ENCODE data around the gene GLE1.

The GLE1 gene

DNA sequence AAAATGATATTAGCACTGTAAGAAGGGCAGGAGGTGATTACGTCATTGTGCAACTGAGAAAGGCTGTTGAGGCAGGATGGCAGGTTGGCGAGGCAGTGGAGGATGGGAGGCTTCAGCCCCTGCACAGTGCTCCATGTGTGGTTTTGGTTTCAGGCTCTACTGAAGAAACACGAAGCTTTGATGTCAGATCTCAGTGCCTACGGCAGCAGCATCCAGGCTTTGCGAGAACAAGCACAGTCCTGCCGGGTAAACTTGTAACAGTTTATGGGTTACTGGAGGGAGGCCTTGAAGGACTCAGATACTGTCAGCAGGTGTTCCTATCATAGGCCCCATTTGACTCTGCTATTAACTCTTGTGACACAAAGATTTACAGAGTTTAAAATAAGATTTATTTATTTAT, 82.9 kb downstream of the GLE1 start:
- no peaks in the 10 kb centered on the region for H3K9me2 ChIP-seq (replicated peaks; ENCODE audit: low read depth, low read length)
- no peak for TF ChIP-seq EZH2phosphoT487 (IDR thresholded peaks at IDR 0.05; ENCODE audit: borderline replicate concordance)
- TF ChIP-seq, protein P1, sequence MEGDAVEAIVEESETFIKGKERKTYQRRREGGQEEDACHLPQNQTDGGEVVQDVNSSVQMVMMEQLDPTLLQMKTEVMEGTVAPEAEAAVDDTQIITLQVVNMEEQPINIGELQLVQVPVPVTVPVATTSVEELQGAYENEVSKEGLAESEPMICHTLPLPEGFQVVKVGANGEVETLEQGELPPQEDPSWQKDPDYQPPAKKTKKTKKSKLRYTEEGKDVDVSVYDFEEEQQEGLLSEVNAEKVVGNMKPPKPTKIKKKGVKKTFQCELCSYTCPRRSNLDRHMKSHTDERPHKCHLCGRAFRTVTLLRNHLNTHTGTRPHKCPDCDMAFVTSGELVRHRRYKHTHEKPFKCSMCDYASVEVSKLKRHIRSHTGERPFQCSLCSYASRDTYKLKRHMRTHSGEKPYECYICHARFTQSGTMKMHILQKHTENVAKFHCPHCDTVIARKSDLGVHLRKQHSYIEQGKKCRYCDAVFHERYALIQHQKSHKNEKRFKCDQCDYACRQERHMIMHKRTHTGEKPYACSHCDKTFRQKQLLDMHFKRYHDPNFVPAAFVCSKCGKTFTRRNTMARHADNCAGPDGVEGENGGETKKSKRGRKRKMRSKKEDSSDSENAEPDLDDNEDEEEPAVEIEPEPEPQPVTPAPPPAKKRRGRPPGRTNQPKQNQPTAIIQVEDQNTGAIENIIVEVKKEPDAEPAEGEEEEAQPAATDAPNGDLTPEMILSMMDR (conservative IDR thresholded peaks at IDR 0.05; ENCODE audit: low read length), result no peak
- no peaks in the 10 kb centered on the region for H3K79me2 ChIP-seq (ENCODE audit: insufficient read depth, low read length)
- peaks cover 77% of the 10 kb centered on the region for H3K36me3 ChIP-seq (ENCODE audit: insufficient read depth, low read length)
- H3K9me3 ChIP-seq (ENCODE audit: insufficient read depth, low read depth, low read length), result no peaks in the 10 kb centered on the region
- no peaks in the 10 kb centered on the region for H3K27me3 ChIP-seq (ENCODE audit: insufficient read depth, low read length, poor library complexity, severe bottlenecking)
- no peaks in the 10 kb centered on the region for H3K4me1 ChIP-seq (ENCODE audit: insufficient read depth, low read length, poor library complexity, severe bottlenecking)
- no peak overlapping the region for H2AFZ ChIP-seq (ENCODE audit: low read length)
- no peak overlapping the region for H3K4me2 ChIP-seq (ENCODE audit: low read depth, low read length, poor library complexity, severe bottlenecking)
- no peak overlapping the region for H3K4me3 ChIP-seq (ENCODE audit: low read length, poor library complexity, severe bottlenecking)
- no peaks in the 10 kb centered on the region for H3F3A ChIP-seq (ENCODE audit: low read depth)
- no peak overlapping the region for H3K9ac ChIP-seq (ENCODE audit: low read depth, low read length, poor library complexity, severe bottlenecking)
- no peaks in the 10 kb centered on the region for H4K20me1 ChIP-seq (ENCODE audit: insufficient read depth, low read length, poor library complexity, severe bottlenecking)

DNA sequence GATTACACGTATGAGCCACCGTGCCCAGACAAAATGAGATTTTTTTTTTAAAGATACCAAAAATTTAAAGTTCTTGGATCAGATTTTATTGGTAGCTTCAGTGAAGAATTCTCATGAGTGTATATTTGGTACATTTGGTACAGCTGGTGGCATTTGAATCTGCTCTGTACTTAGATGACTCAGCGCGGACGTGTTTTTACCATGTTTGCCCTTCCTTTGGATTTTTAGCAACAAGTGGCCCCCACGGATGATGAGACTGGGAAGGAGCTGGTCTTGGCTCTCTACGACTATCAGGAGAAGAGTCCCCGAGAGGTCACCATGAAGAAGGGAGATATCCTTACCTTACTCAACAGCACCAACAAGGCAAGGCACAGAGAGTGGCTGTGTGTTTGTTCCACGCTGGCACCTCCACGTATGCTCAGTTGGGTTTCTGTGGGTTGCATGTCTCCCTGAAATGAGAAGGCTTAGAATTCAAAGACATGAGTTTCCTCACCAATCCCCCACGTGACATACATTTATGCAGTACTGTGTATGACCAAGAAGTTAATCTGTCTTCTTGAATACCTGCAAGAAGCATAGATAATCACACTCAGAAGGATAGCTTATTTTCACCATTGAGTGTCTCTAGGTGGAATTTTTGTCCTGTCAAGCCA, 84.2 kb downstream of the GLE1 start:
- H3K4me3 ChIP-seq (ENCODE audit: low read length, poor library complexity, severe bottlenecking), result no peak overlapping the region
- no peaks in the 10 kb centered on the region for H3K79me2 ChIP-seq (ENCODE audit: insufficient read depth, low read length)
- peaks cover 77% of the 10 kb centered on the region for H3K36me3 ChIP-seq (ENCODE audit: insufficient read depth, low read length)
- H3K9me3 ChIP-seq (ENCODE audit: insufficient read depth, low read depth, low read length), result no peaks in the 10 kb centered on the region
- H2AFZ ChIP-seq (ENCODE audit: low read length), result no peak overlapping the region
- no peak overlapping the region for H3K9ac ChIP-seq (ENCODE audit: low read depth, low read length, poor library complexity, severe bottlenecking)
- no peak overlapping the region for H3K4me2 ChIP-seq (ENCODE audit: low read depth, low read length, poor library complexity, severe bottlenecking)
- no peaks in the 10 kb centered on the region for H3K9me2 ChIP-seq (replicated peaks; ENCODE audit: low read depth, low read length)
- H3K4me1 ChIP-seq (ENCODE audit: insufficient read depth, low read length, poor library complexity, severe bottlenecking), result no peaks in the 10 kb centered on the region
- H3F3A ChIP-seq (ENCODE audit: low read depth), result no peaks in the 10 kb centered on the region
- TF ChIP-seq, protein P1 (conservative IDR thresholded peaks at IDR 0.05; ENCODE audit: low read length), result no peak
- TF ChIP-seq EZH2phosphoT487 (IDR thresholded peaks at IDR 0.05; ENCODE audit: borderline replicate concordance), result no peak
- H3K27me3 ChIP-seq (ENCODE audit: insufficient read depth, low read length, poor library complexity, severe bottlenecking), result no peaks in the 10 kb centered on the region
- H4K20me1 ChIP-seq (ENCODE audit: insufficient read depth, low read length, poor library complexity, severe bottlenecking), result no peaks in the 10 kb centered on the region
